ENCODE data around the gene NNT.

DNA sequence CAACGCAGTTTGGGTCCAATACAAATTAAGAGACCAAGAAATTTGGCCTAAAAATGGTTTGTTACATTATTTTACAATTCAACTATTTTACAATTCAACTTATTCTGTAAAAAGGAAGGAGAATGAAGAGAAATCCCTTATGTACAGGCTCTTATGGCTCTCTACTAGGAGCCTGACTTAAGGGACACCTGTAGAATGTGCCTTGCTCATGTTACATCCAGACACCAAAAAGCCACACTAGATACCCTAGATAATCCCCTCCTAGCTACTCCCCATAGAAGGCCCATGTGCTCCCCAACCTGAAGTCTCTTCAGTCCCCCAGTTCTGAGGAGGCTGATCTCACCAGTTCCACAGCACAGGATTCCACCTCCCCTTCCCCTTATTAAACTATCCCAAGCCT is 14.1 kb upstream of the NNT start:
- TF ChIP-seq, protein P1, sequence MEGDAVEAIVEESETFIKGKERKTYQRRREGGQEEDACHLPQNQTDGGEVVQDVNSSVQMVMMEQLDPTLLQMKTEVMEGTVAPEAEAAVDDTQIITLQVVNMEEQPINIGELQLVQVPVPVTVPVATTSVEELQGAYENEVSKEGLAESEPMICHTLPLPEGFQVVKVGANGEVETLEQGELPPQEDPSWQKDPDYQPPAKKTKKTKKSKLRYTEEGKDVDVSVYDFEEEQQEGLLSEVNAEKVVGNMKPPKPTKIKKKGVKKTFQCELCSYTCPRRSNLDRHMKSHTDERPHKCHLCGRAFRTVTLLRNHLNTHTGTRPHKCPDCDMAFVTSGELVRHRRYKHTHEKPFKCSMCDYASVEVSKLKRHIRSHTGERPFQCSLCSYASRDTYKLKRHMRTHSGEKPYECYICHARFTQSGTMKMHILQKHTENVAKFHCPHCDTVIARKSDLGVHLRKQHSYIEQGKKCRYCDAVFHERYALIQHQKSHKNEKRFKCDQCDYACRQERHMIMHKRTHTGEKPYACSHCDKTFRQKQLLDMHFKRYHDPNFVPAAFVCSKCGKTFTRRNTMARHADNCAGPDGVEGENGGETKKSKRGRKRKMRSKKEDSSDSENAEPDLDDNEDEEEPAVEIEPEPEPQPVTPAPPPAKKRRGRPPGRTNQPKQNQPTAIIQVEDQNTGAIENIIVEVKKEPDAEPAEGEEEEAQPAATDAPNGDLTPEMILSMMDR (conservative IDR thresholded peaks at IDR 0.05; ENCODE audit: low read length), result no peak
- no peak for TF ChIP-seq EZH2phosphoT487 (IDR thresholded peaks at IDR 0.05; ENCODE audit: borderline replicate concordance)

Data from Loucy (cell line).